Activated T-cell treated with anti-CD3 and anti-CD28 coated beads, Interleukin-2, amount 50 U/mL, for 4 hours (primary cell): Measurements from ENCODE around the gene SYNE2. TPM values are rescaled to one million over a fixed set of nuclear protein-coding genes. Genes with fewer than 3 reads are reported as not detected.

ENCODE experiments used
- ATAC-seq, 2 donors: fragments of 200-7000 bp; cut with Tn5 transposase; one replicate each; pipeline ENCODE4 v1.10.0; 2021
- DNase-seq: peaks from one replicate; pipeline ENCODE4 v3.0.0-alpha.2; 2020
- H3K27me3 Mint-ChIP-seq: one replicate; pipeline ENCODE4 v1.8.0; 2021; ENCODE audit warnings: low read depth, mixed read lengths
- H3K36me3 Mint-ChIP-seq: one replicate; pipeline ENCODE4 v1.8.0; 2022; ENCODE audit warnings: mixed read lengths; ENCODE audit not compliant: insufficient read depth
- H3K4me1 Mint-ChIP-seq: one replicate; pipeline ENCODE4 v1.8.0; 2021; ENCODE audit warnings: low read depth, mixed read lengths
- H3K4me3 Mint-ChIP-seq: one replicate; pipeline ENCODE4 v1.8.0; 2021; ENCODE audit warnings: mild to moderate bottlenecking, moderate library complexity, mixed read lengths
- H3K9me3 Mint-ChIP-seq: one replicate; pipeline ENCODE4 v1.8.0; 2021; ENCODE audit warnings: mixed read lengths
- total RNA-seq, 3 donors: library from RNA; stranded (reverse); gene quantifications; one replicate each; pipeline ENCODE4 v1.2.1, GENCODE V29; 2021

SYNE2 gene
- total RNA-seq, 3 donors from 2014 or later: 6.9 to 11.5 (median 8.6) TPM

DNA sequence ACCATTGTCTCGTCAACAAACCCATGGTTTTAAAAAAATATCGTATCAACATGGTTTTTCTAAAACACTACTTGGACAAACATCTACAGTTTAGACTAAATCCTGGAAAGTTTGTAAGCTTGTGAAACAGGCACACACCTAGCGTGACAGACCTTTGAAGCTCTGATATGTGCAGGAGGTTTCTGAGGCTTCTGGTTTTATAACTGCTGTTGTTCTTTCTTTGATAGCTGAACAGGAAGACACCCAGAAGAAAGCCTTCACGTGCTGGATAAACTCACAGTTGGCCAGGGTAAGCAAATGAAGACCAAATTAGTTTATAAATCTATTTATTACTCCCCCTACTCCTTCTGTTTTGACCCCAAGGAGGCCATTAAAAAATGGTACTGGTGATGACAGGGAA is 87.6 kb downstream of the SYNE2 start:
- Mint-ChIP-seq H3K27me3 (no peaks in the 10 kb centered on the region), H3K9me3 (no peaks in the 10 kb centered on the region), H3K4me3 (peak overlapping the region; percentile 46), H3K4me1 (peaks cover 25% of the 10 kb centered on the region), H3K36me3 (peaks cover 7% of the 10 kb centered on the region)
- DNase-seq: no peak
- peak in 1 of 2 donors; percentile 32 for ATAC-seq

DNA sequence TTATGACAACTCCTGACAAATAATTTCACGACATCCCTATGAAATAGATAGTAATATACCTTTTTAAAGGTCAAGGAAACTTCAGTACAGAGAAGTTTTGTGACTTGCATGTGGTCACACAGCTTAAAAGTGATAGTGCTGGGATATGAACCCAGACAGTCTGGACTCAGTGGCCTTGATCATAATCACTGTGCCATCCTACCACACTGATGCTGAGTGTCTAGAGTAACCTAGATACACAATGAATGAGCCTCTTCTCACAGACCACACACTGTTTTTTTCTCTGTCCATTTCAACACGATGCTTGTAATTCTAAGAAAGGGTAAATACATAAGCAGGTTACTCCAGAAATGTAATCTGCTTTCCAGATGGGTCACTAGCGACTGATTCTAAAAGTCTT is 88.2 kb downstream of the SYNE2 start:
- DNase-seq (no peak), ATAC-seq (no peak)
- Mint-ChIP-seq H3K4me3 (no peak overlapping the region), H3K9me3 (no peaks in the 10 kb centered on the region), H3K4me1 (peaks cover 25% of the 10 kb centered on the region), H3K27me3 (no peaks in the 10 kb centered on the region), H3K36me3 (peaks cover 10% of the 10 kb centered on the region)

DNA sequence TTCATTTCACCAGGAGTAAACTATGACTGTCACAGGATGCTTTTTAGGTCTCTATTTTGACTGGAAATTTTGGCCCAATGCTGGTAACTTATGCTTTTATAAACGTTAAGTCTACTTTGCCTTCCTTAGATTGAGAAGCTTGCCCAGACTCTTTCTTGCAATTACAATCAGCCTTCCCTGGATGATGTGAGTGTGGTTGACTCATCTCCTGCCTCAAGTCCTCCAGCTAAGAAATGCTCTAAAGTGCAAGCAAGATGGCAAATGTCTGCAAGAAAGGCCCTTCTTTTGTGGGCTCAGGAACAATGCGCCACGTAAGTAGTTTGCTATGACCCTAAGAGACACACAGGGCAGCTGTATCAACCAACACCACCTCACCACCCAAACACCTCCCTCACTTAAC is 96.9 kb downstream of the SYNE2 start:
- H3K4me1 Mint-ChIP-seq: peaks cover 12% of the 10 kb centered on the region
- no peaks in the 10 kb centered on the region for H3K27me3 Mint-ChIP-seq
- H3K4me3 Mint-ChIP-seq: no peak overlapping the region
- ATAC-seq (no peak), DNase-seq (no peak)
- peaks cover 26% of the 10 kb centered on the region for H3K36me3 Mint-ChIP-seq
- H3K9me3 Mint-ChIP-seq: no peaks in the 10 kb centered on the region

DNA sequence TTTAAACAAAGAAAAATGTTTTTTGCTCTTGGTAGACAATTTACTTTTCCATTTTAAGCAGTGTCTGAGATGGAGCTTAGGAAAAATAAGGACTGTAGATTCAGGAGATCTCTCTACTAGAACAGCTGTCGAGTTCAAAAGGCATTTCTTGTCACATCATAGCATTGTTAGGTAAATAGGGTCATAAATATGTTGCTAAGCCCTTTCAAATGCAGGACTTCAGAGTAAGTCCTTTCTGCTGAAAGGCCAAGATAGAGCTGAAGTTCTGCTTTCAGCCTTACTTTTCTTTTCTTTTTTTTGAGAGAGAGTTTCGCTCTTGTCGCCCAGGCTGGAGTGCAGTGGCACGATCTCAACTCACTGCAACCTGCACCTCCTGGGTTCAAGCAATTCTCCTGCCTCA is 98.2 kb downstream of the SYNE2 start:
- peaks cover 12% of the 10 kb centered on the region for H3K4me1 Mint-ChIP-seq
- ATAC-seq: no peak
- no peaks in the 10 kb centered on the region for H3K27me3 Mint-ChIP-seq
- H3K4me3 Mint-ChIP-seq: no peak overlapping the region
- no peak for DNase-seq
- no peaks in the 10 kb centered on the region for H3K9me3 Mint-ChIP-seq
- H3K36me3 Mint-ChIP-seq: peaks cover 25% of the 10 kb centered on the region

DNA sequence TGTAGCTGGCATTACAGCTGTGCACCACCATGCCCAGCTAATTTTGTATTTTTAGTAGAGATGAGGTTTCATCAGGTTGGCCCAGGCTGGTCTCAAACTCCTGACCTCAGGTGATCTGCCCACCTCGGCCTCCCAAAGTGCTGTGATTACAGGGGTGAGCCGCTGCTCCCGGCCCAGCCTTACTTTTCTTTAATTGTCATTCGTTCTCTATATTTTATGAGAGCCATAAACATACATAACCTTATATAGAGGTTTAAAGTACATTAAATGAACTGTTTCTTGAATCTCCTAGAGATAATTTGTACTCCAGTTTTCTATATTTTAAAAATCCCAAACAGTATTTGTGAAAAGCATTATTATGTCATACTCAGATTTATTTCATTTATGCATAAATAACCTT is 98.6 kb downstream of the SYNE2 start:
- H3K4me3 Mint-ChIP-seq: no peak overlapping the region
- no peak for ATAC-seq
- DNase-seq: no peak
- peaks cover 12% of the 10 kb centered on the region for H3K4me1 Mint-ChIP-seq
- no peaks in the 10 kb centered on the region for H3K9me3 Mint-ChIP-seq
- peaks cover 26% of the 10 kb centered on the region for H3K36me3 Mint-ChIP-seq
- H3K27me3 Mint-ChIP-seq: no peaks in the 10 kb centered on the region

DNA sequence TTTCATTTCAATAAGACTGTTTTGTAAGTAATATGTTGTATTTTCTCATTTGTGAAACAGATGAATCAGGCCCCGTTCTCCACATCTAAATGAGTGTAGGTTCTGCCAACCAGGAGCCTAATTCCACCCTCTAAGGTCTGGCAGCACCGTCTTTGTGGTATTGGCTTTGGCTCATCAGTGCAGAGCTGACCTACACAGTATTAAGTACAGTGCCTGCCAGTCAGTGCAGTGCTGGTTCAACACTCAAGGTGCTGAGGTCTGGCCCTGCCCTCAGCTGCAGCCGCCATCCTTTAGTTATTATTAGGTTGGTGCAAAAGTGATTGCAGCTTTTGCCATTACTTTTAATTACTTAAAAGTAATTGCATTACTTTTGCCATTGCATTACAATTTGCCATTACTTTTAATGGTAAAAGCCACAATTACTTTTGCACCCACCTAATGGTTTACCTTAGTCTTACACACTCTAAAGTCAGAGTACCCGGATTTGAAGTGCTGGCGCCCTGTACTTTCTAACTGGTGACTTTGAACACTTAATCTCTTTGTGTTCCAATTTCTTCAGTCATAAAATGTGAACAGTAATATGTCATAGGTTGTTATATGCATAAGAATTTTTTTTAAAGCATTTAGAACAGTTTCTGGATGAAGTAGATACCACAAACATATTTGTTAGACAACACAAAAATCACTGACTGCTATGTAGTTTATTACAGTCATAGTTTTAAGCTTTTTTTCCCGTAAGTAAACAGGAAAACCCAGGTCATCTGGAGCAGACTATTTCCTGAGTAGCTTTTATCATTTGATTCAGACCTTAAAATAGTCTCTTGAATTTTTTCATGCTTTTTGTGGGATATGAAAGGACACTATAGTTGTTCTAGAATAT is 99.5 kb downstream of the SYNE2 start:
- peaks cover 29% of the 10 kb centered on the region for H3K36me3 Mint-ChIP-seq
- H3K4me3 Mint-ChIP-seq: no peak overlapping the region
- ATAC-seq (no peak), DNase-seq (no peak)
- H3K27me3 Mint-ChIP-seq: no peaks in the 10 kb centered on the region
- H3K9me3 Mint-ChIP-seq: no peaks in the 10 kb centered on the region
- peaks cover 12% of the 10 kb centered on the region for H3K4me1 Mint-ChIP-seq

DNA sequence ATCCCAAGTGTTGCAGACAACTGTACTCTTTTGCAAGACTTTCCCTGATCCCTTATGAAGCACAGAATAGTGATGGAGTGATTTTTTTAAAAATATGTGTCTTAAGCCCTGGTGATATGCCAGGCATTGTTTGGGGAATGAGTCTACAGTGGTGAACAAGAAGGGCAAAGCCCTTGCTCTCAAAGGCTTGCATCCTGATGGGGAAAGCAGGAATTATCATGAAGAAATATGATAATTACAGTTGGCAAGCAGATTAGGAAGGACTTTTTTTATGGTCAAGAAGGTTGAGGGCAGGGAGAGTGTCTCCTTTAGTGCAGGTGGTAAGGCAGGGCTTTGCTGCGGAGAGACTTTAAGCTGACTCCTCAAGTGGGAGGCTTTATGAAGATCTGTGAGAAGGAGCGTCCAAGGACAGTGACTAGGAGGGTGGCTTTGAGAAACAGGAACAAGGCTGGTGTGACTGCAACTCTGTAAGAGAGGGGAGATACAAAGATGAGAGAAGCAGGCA is 100.2 kb downstream of the SYNE2 start:
- peaks cover 12% of the 10 kb centered on the region for H3K4me1 Mint-ChIP-seq
- no peak for ATAC-seq
- no peak overlapping the region for H3K4me3 Mint-ChIP-seq
- no peaks in the 10 kb centered on the region for H3K9me3 Mint-ChIP-seq
- DNase-seq: no peak
- peaks cover 33% of the 10 kb centered on the region for H3K36me3 Mint-ChIP-seq
- no peaks in the 10 kb centered on the region for H3K27me3 Mint-ChIP-seq

DNA sequence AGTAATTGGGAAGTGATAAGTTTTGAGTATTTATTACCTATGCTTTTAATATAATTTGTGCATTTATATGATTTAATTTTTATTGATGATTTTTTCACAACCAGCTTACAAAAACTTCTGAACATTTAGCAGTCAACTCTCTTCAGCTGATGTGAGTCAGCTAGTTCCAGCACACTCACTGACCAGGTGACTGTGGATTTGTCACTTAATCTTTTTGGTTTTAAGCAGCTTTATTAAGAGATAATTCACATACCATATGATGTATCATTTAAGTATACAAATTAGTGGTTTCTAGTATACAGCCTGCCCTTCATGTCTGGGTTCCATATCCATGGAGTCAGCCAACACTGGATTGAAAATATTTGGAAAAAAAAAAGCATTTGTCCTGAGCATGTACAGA is 103.5 kb downstream of the SYNE2 start:
- H3K9me3 Mint-ChIP-seq: no peaks in the 10 kb centered on the region
- no peak for ATAC-seq
- no peak overlapping the region for H3K4me3 Mint-ChIP-seq
- DNase-seq: no peak
- peaks cover 12% of the 10 kb centered on the region for H3K4me1 Mint-ChIP-seq
- peaks cover 34% of the 10 kb centered on the region for H3K36me3 Mint-ChIP-seq
- no peaks in the 10 kb centered on the region for H3K27me3 Mint-ChIP-seq

DNA sequence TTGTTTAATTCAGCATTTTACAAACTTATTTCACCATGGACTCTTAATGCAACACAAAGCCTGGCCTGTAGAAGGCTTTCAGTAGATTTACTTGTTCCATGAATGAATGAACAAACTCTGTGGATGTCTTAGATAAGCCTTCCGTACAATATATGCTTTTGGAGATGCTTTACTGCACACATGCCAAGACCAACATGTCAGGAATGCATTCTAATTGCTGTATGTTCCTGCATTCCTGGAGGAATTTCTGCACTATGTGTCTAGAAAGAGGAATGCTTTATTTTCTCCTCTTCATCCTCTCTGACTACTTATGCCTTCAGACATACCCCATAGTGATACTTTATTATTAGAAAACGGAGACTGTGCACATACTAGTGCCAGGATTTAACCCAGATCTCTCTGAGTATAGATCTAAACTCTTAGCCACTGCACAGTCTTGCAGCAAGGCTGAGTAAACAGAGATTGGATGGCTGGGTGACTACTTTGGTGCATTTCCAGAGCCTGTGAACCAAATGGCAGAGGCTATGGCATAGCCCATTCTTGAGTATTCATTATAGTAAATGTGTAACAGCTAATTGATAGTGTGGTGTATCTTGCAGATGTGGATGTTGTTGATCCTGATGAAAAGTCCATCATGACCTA is 108.2 kb downstream of the SYNE2 start:
- no peaks in the 10 kb centered on the region for H3K9me3 Mint-ChIP-seq
- H3K36me3 Mint-ChIP-seq: peaks cover 20% of the 10 kb centered on the region
- H3K27me3 Mint-ChIP-seq: no peaks in the 10 kb centered on the region
- H3K4me1 Mint-ChIP-seq: no peaks in the 10 kb centered on the region
- ATAC-seq (no peak), DNase-seq (no peak)
- no peak overlapping the region for H3K4me3 Mint-ChIP-seq

DNA sequence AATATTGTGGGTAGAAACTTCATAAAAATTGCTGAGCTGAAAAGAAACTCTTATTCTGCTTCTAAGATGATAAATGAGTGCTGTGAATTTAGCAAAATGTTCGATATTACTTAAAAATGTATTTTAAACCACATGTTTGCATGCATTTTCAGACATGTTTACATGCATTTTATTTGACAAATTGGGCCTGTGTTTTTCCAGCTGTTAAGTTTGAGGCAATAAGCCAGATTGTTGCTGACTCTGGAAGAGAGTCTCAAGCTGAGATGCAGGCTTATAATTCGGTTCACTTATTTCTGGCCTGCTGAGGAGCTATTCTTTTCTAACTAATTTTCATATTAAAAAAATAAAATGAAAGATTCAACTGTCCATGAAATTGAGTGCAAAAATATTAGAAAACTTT is 110.1 kb downstream of the SYNE2 start:
- Mint-ChIP-seq H3K4me3 (no peak overlapping the region), H3K36me3 (peaks cover 13% of the 10 kb centered on the region)

DNA sequence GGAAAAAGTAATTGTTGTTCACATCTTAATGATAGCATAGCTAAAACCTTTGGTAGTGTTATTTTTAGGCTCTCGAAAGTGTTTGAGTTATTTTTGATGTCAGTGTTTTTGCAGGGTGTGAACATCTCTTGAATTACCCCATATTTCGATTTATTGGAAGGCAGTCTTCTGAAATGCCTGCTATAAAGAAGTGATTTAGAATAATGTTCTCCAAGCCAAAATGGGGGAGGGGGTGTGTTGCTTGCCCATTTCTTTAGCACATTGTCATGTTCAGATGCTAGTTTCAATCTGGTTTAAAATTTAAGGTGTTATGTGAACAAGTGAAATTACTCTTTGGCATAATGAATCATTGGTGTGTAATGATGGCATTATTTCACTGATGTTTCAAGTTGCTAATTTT is 110.6 kb downstream of the SYNE2 start:
- DNase-seq (no peak), ATAC-seq (no peak)
- Mint-ChIP-seq H3K27me3 (no peaks in the 10 kb centered on the region), H3K36me3 (peaks cover 12% of the 10 kb centered on the region), H3K4me1 (no peaks in the 10 kb centered on the region), H3K9me3 (no peaks in the 10 kb centered on the region), H3K4me3 (no peak overlapping the region)

More for the DNA sequence above, 110.1 kb downstream of the SYNE2 start:
- Mint-ChIP-seq H3K9me3 (no peaks in the 10 kb centered on the region), H3K27me3 (no peaks in the 10 kb centered on the region), H3K4me1 (no peaks in the 10 kb centered on the region)
- ATAC-seq: no peak
- no peak for DNase-seq

DNA sequence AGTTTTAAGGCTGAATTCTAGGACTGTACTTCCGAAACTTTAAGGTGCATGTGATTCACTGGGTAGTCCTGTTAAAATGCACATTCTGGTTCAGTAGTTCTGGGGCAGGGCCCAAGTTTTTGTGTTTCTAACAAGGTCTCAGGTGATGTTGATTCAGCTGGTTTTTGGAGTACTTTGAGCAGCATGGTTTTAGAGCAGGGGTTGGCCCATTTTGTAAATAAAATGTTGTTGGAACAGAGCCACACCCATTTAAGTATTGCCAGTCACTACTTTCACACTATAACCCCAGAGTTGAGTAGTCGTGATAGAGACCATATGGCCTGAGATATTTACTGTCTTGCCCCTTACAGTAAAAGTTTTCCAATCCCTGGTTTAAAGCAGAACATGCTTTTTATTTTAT is 111.3 kb downstream of the SYNE2 start:
- peaks cover 12% of the 10 kb centered on the region for H3K36me3 Mint-ChIP-seq
- no peaks in the 10 kb centered on the region for H3K9me3 Mint-ChIP-seq
- H3K27me3 Mint-ChIP-seq: no peaks in the 10 kb centered on the region
- no peak overlapping the region for H3K4me3 Mint-ChIP-seq
- ATAC-seq (no peak), DNase-seq (no peak)
- no peaks in the 10 kb centered on the region for H3K4me1 Mint-ChIP-seq

DNA sequence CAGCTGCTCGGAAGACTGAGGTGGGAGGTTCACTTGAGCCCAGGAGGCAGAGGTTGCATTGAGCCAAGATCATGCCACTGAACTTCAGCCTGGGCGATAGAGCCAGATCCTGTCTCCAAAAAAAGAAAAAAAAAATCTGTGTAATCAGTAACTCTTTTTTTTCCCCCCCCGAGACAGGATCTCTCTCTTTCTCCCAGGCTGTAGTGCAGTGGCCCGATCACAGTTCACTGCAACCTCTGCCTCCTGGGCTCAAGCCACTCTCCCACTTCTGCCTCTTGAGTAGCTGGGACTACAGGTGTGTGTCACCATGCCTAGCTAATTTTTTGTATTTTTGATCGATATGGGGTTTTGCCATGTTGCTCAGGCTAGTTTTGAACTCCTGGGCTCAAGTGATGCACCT is 113.6 kb downstream of the SYNE2 start:
- no peak overlapping the region for H3K4me3 Mint-ChIP-seq
- peaks cover 12% of the 10 kb centered on the region for H3K36me3 Mint-ChIP-seq
- ATAC-seq: no peak
- H3K4me1 Mint-ChIP-seq: no peaks in the 10 kb centered on the region
- H3K27me3 Mint-ChIP-seq: no peaks in the 10 kb centered on the region
- DNase-seq: no peak
- H3K9me3 Mint-ChIP-seq: no peaks in the 10 kb centered on the region

DNA sequence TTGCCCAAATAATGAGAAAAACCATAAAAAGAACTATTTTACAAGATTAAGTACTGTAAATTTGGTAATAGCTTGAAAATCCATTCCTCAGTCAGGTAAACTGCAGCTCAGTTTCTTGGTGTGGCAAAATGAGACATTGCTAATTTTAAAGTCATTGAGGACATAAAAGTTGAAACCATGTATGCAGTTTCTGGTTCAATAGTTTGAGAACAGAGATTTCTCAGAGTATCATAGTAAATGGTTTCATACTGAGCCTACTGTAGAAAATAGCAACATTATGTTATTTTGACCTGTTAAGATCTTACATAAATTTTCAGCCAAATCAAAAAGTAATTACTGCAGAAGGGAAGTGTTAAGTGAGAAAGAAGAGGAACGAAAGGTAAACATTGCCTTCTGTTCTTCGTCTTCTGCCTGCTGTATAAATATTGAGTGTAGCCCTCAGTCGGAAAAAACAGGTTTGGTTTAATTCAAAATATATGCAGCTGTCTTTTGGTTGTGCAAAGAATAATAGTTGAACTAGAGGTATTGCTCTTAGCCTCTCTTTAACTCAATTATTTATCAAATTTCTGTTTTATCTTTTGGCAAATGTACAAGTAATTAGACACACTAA is 119.6 kb downstream of the SYNE2 start:
- DNase-seq: no peak
- Mint-ChIP-seq H3K4me3 (no peak overlapping the region), H3K36me3 (peaks cover 31% of the 10 kb centered on the region), H3K4me1 (no peaks in the 10 kb centered on the region), H3K27me3 (no peaks in the 10 kb centered on the region), H3K9me3 (no peaks in the 10 kb centered on the region)
- no peak for ATAC-seq
